Embryonic facial prominence (tissue), 1 donor: ENCODE measurements around the gene SORCS2.

Experiments used
- DNase-seq: peaks from one replicate; pipeline ENCODE4 v3.0.0-alpha.2; 2016; ENCODE audit errors: extremely low spot score

The SORCS2 gene

DNA sequence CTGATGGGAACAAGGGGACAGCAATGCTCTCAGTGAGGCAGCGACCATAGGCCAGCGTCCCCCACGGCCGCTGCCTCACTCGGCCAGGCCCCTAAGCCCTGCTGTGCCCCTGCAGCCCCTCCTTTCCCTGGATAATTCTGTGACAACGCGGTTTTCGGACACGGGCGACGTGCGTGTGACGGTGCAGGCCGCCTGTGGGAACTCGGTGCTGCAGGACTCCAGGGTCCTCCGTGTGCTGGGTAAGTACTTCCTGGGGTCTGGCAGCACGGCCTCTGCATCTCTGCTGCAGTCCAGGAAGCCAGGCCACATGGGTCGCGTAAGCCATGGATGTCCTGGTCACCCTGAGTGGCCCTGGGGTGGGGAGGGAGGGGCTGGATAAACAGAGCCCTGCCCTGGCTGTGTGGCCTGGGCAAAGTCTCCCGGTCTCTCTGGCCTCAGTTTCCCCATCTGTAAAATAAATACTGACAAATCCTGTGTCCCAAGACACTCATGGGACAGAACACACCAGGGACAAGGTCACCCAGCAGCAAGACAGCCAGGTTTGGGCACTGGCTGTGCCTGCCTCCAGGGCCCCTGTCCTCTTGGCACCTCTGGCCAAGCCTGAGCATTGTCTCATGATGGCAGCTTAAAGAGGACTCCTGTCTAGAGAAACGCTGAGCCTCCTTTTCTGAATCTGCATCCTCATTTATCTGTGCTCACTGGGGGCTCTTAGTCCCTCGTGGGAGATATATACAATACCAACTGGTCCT, 534.5 kb downstream of the SORCS2 start:
- DNase-seq = no peak

DNA sequence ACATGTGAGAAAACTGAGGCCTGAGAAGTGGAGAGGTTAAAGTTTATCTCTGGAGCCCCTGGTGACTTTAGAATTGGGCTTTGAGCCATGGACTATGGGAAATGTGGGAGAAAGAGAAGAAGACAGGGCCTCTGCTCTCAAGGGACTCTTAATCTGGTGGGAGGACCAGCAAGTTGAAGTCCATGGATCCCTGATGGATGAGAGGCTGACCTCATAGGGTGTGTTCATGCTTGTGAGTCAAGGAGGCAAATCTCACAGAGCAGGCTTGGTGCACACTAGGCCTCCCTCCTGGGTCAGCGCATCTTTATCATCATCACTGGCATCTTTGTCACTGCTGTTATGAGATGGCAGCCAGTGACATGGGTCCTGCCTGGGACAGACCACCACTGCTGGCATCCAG, 535.4 kb downstream of the SORCS2 start:
- DNase-seq = no peak

DNA sequence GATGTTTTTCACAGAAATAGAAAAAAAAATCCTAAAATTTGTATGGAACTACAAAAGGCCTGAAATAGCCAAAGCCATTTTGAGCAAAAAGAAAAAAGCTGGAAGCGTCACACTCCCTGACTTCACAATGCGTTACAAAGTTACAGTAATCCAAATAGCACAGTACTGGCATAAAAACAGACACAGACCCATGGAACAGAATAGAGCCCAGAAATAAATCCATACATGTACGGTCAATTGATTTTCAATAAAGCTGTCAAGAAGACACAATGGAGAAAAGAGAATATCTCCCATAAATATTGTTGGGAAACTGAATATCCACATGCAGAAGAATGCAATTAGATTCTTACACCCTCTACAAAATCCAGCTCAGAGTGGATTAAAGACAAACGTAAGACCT, 539.1 kb downstream of the SORCS2 start:
- no peak for DNase-seq

DNA sequence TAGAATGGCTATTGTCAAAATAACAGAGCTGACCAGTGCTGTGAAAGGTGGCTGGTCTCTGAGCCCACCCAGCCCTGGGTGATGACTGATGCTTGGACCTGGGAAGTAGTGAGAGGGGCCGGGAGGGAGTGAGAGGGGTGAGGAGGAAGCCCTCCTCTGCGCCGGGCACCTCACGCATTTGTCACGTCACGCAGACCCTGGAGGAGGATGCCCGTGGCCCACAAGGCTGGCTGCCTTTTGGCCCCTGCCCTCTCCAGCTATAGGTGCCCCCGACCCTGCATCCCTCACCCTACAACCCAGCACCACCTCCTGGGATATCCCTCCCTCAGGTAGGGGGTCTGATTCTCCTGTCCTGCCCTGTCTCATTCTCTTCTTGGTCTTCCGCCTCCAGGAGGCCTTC, 539.9 kb downstream of the SORCS2 start:
- DNase-seq = no peak

DNA sequence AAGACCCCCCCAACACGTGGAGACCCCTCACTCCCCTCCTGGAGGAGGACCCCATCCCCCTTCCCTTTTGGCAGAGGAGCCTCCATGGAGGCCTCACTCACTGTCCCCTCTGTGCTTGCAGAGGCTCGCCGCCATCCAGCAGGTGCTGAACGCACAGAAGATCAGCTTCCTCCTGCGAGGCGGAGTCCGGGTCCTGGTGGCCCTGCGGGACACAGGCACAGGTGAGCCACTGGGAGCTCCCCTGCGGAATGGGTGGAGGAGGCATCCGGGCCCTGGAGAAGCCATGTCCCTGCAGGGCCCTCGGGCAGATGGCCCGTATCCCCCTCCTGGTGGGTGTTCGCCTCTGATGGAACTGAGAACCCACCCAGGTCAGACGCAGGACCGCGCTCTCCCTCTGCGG, 540.9 kb downstream of the SORCS2 start:
- no peak for DNase-seq

DNA sequence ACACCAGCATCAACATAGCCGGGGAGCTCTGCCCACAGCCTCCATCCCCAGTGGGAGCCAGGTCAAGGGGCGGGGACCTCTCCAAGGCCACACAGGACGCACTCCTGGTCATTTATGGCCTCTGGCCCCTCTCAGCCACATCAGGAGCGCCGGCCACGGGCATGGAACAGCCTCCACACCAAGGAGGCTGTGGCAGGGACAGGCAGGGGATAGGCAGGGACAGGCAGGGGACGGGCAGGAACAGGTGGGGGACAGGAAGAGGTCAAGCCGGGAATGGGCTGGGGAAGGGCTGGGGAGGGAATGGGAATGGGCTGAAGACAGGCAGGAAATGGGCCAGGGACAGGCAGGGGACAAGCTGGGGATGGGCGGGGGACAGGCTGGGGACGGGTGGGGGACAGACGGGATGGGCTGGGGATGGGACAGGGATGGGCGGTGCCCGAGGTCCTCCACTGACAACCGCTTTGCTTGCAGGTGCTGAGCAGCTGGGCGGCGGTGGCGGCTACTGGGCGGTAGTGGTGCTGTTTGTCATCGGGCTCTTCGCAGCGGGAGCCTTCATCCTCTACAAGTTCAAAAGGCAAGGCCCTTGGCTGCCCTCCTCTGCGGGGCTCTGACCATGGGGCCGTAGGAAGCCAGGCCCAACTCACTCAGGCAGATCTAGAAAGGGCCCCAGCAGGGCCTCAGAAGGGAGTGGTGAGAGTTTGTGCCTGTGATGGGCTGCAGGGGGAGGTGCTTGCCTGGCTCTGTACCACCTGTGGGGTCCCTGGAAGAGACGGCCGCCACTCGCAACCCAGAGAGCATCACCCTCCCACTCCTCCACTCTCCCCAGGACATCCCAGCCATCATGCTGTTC, 541.7 kb downstream of the SORCS2 start:
- DNase-seq = no peak

DNA sequence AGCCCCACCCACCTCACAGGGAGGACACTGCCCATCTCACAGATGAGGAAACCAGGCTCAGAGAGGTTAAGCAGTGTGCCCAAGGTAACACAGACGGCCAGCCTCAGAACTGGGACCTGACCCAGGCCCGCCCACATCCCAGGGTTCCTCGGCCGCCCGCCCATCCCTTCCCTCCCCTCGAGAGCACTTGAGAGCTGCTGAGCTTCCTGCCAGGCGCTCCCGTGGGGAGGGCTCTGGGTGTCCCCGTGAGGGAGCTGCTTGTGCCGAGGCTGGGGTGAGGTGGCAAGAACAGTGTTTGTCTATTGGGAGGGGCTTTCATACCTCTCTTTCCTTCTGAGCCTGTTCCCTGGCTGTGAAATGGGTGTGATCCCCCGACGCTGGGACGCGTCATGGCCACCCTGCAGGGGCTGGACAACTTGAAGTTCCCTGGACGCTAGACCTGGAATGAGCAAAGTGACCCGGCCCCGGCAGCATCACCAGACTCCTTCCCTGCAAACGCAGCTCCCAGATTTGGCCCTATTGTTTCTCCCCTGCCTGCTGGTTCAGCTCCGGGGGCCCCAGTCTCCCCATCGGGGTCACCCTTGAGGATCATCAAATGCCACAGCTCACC, 542.4 kb downstream of the SORCS2 start:
- no peak for DNase-seq

DNA sequence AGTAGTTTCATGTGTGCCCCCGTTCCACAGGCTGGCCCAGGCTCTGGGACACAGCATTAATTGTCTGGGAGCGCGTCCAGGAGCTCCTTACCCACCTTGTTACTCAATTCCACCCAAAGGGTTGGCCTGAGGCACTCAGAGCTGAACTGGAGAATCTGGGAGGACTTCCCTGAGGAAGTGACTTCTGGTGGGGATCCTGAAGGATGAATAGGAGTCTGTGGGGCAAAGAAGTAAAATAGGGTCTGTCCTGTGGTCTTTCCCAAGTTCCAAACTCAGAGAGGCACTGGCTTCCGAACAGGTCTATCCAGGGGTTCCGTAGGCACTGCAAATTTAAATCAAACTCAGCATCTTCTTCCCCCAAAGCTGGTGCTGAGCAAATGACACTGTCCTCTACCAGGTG, 543.1 kb downstream of the SORCS2 start:
- DNase-seq = no peak

DNA sequence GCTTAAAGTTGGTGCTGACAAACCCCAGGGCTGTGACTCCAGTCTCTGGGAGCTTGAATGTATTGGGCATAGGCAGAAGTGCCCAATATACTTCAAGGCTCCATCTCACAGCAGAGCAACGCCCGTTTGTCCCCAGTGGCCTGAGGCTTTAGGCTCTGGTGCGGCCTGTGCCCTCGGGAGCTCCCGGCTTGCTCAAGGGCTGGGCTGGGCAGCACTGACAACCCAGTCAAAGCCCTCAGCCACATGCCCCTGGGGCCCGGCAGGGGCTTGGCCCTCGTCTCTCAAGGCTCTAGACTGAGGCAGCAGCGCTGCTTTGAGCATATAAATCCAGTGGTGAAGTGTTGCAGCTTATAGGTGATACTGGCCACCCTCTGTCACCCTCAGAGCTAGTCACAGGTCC, 543.6 kb downstream of the SORCS2 start:
- DNase-seq = no peak

DNA sequence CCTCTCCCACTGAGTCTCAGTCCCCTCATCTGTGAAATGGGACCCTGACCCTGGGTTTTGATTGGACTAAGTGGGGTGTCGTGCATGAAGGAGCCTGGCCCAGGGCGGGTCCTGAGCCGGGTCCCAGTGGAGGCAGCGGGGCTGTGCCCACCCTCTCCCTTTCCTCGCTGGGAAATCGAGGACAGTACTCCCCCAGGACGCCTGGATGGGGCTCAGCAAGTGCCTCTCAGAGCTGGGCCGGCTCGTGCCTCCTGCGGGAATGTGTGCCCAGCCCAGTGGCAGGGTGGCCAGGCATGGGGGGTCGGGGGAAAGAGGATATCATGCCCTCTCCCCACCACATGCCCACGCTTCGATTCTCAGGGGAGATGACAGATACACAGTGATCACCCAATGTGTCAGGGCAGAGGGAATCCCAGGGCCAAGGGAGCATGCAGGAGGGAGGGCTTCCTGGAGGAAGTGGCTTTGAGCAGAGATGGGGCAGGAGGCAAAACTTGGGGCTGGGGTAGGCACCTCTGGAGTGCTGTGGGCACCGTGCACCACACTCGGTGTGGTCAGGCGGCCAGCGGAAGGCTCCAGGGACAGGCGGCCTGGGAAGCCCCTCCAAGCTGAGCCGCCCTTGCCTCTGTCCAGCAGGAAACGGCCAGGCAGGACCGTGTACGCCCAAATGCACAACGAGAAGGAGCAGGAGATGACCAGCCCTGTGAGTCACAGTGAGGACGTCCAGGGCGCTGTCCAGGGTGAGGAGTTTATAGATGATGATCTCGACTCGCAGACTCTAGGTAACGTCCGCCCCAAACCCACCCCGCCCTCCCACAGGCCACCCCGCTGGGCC, 544.3 kb downstream of the SORCS2 start:
- DNase-seq = no peak

DNA sequence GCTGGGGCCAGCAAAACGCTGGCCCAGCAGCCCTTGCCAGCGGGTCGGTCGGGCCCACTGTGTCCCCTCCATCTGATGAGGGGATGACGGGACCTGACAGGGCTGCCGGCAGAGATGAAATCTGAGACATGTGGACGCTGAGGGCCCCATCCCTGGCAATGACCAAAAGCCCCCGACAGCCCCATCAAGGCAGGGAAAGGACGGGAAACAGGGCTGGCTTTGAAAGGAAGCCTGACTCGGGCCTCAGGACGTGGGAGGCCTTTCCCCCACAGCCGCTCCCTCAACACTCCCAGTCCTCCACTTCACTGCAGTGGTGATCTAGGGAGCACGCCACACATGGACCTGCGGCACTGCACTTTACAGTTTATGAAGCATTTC, 544.9 kb downstream of the SORCS2 start:
- DNase-seq = no peak

DNA sequence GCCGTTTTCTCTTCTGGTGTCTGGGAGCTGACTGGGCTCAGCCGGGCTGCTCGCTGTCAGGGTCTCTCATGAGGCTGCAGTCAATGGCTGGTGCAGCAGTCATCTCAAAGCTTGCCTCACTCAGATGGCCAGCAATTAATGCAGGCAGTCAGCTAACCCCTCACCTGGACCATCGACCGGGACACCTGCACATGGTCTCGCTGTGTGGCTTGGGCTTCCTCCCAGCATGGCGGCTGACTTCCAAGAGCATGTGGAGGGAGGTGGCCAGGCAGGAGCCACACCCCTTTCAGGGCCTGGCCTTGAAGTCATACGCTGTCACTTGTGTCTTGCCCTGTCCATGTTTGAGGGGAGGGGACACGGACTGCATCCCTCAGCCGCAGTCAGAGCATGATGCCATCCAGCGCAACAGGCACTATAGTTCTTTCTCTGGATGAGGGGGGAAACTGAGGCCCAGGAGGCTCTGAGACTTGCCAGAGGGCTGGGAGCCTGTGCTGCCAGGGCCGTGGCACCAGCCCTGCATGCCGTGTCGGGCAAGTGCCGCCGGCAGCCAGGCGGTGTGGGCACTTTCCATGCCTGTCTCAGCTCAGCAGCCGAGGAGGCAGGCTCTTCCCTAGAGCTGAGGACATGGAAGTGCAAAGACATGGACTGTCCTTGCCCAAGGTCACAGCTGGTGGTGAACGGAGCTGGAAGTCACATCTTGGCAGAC, 545.6 kb downstream of the SORCS2 start:
- no peak for DNase-seq

DNA sequence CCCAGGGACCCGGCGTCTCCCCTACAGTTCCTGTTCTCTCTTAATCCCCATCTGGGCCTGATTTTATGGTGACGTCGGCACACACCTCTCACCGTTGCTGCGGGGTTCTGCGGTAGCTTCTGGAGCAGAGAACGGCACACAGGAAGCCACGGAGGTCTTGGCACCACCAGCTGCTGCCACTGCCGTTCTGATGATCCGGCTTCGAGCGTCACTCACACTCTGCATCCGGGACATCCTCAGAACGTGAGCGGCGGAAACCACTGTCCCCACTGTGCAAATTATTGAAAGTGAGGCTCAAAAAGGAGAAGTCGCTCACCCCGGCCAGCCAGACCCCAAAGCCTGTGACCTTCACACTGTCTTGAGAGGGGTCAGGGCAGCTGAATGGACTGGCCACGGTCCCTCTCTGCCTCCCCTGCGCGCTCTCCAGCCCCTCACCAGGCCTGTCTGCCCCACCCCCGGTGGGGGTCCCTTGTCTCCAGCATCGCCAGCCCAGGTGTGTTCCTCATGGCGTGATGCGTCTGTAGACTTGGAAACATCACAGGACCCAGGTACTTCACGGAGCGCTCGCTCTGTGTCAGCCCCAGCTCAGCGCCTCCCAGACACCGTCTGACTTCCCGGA, 546.2 kb downstream of the SORCS2 start:
- no peak for DNase-seq

DNA sequence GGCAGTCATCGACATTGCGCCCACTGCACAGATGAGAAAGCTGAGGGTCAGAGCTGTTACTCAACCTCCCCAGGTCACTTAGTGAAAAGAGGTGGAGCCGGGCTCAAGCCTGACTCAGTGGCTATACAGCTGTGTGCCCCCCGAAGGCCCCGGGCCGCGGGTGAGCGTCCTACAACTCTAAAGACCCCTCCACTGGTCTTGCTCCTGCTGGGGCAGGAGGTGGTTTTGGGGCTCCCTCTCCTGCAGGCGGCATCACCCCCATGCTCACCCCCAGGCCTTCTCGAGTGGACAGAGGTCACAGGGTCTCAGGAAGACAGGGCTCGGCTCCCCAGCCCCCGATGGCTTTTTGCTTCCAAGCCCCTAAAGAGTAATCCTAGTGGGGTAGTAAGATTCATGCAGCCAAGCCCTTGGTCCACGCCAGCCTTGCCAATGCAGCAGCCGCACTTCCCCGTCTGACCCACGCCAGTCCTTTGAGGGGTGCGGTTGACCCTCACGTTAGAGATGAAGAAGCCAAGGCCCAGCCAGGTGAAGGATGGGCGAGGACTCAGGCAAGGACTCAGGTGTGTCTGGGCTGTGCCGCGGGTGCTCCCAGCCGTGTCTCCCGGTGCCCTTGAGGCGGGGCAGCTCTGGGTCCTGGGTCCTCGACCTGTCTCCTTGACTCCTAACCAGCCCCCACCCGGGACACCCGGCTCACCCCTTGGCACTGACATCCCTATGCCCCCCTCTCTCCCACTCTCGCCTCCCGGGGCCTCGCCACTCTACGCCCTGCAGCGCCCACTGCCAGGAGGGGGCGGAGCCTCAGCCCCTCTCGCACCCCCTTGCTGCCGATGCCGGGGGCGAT, 547.0 kb downstream of the SORCS2 start:
- DNase-seq = no peak

DNA sequence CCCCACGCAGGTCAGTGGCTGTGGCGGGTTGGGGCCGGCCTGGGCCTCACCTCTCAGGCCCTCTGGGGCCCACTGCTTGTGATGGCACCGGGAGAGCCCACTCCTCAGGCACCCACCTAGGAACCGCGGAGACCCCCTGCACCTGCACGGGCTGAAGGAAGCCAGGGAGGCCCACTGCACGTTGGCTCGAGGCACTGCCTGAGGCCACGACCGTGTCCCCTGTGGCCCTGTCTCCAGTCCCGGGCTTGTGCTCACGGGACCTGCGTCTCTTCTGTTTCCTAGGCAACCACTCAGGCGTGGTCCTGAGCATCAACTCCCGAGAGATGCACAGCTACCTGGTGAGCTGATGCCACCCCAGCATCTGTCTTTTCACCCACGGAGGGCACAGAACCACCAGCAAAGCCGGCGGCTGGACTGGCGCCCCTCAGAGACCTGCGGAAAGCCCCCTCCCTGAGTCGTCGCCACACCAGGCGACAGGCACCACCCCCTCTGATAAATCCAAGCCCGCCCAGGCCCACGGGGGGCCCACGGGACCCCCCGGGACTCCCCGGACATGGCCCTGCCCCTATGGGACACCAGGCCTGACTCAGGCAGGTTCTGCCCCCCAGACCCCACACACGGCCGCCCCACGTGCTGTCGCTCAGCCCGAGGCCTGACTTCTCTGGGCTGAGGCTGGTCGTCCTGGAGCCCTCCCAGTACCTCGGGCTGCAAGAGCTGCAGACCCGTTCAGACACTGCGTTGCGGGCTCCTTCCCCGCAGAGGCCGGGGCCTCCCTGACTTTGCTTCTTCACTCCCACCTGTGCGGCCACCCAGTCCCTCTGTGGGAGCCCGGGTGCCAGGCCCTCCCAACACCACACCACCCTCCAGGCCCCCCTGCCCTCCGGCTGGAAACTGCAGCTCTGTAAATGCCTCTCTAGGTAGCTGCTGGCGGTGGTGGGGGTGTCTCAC, 547.9 kb downstream of the SORCS2 start:
- DNase-seq = no peak

DNA sequence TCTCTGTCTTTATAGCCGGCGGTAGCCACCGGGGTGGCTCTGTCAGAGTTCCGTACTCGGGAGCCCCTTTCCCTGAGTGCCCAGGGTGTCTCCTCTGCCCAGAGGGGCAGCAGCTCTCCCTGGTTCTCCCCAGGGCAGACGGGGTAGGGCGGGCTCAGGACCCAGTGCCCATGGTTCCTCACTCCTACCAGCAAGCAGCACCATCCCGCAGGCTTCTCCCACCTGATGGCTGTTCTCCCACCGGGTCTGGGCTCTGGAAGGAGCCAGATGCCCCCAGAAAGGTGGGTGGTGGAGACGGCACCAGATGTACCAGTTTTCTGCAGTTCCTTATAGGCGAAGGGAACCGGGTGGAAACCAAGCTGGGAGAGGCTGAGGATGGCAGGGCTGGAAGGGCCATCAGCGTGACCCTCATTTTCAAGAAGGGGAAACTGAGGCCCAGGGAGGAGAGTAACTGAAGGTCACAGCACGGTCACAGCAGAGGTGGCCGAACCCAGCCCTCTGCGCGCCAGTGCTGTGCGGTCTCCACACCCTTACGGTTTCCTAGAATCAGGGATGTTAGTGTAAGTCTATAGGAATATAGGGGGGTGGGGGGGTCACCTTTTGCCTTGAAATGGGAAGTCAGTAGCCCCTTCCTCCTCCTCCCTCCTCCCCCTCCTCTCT, 548.7 kb downstream of the SORCS2 start:
- no peak for DNase-seq

DNA sequence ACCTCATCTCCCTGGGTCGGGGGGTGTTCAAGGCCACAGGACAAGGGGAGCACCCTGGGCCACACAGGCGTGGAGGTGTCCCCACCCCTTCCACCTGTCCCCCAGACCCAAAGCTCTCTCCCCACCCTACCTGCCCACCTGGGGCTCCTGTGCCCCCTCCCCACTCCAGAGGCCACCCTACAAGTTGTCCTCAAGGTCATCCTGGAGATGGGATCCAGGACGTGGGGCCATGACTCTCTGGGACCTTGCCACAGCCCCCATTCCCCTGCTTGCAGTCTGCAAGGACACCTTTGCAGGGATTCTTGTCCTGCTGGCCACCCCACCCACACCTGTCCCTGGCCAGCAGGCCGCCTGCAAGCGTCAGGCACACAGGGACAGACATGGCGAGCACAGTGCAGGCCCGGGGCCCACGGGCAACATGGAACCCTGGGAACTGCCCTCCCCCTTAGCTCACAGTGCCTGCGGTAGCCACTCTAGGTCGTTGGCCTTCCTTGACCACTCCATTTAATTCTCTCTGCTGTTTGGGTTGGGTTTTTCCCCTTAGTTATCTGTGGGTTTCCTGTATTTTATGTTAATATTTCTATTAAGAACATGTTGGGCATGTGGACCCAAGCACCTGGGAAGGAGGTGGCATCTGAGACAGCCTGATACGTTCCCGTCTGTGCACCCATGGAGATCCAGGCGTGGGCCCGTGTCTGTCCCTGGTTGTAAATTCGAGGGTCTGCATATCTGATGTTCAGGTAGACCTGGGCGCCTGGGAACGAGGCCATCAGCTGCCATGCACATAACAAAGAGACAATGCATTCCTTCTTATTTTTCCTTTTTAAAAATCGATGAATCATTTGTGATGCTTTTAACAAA, 549.8 kb downstream of the SORCS2 start:
- DNase-seq = no peak
